Adrenal gland (tissue), 12 donors: ENCODE data around the gene CDYL2. TPM values are rescaled to one million over a fixed set of nuclear protein-coding genes. Genes with fewer than 3 reads are reported as not detected.

Source experiments
- DNase-seq, 7 donors: peaks; one replicate each; pipeline ENCODE4 v3.0.0-alpha.2; 2019 to 2020
- H3K27ac ChIP-seq, 5 donors: fragments of 200-600 bp; sonication (generic) in 4 of 5; 1 replicate in 3 of 5; 2 replicates in 2 of 5; pipeline versions ENCODE4 v1.5.1 to v1.8.0; 2016 to 2020; ENCODE audit warnings: mild to moderate bottlenecking in 1 of 5
- H3K27me3 ChIP-seq: fragments of 200-600 bp; 2 replicates; pipeline ENCODE4 v1.8.0; 2021
- H3K36me3 ChIP-seq, 2 donors: fragments of 200-600 bp; replicated peaks in 1 of 2; 1 replicate in 1 of 2; 2 replicates in 1 of 2; pipeline versions ENCODE4 v1.5.1 to v1.8.0; 2018 to 2022
- H3K4me1 ChIP-seq, 2 donors: fragments of 200-600 bp; replicated peaks in 1 of 2; 1 replicate in 1 of 2; 2 replicates in 1 of 2; pipeline versions ENCODE4 v1.5.1 to v1.8.0; 2018 to 2021
- H3K4me3 ChIP-seq, 4 donors: fragments of 200-600 bp; sonication (generic) in 3 of 4; one replicate each; pipeline ENCODE4 v1.5.1; 2016 to 2018
- H3K9me3 ChIP-seq, 3 donors: fragments of 200-600 bp; sonication (generic) in 1 of 3; replicated peaks in 1 of 3; 1 replicate in 2 of 3; 2 replicates in 1 of 3; pipeline versions ENCODE4 v1.5.1 to v1.8.0; 2016 to 2021
- POLR2A ChIP-seq, 2 donors: fragments of 450-650 bp; IDR thresholded peaks; one replicate each; pipeline ENCODE4 v1.6.1; 2017; ENCODE audit warnings: antibody characterized with exemption in 2 of 2, mild to moderate bottlenecking in 2 of 2, moderate library complexity in 1 of 2
- WGBS, 4 donors: extraction: QIAGEN DNeasy Blood & Tissue Kit in 2 of 4; methylation state at CpG; one replicate each; pipeline versions ENCODE4 v1.1.5 to v1.1.7; 2013 to 2017; 5-methylcytosine and 5-hydroxymethylcytosine counted together
- intact Hi-C, 2 donors: fragments of 100-400 bp; cut with DNase I; formaldehyde crosslinking; loops; one replicate each; pipeline versions ENCODE4 v1.14.1 to v1.15.0; 2022 to 2023
- polyA plus RNA-seq, 3 donors: library from polyadenylated mRNA; stranded (reverse); fragments of 200-250 nt in 2 of 3; fragments of 350-450 nt in 1 of 3; fragmentation: Illumina TruSeq in 1 of 3; extraction: RNeasy Lipid Tissue Mini Kit (QIAGEN cat#74804) in 1 of 3; gene quantifications; one replicate each; pipeline ENCODE4 v1.2.3, GENCODE V29; 2013 to 2014
- total RNA-seq, 9 donors: library from RNA; depleted of rRNA in 4 of 9; stranded (reverse); fragments of >200 nt in 4 of 9; fragments of 120-200 nt in 1 of 9; fragmentation: NEBNext Ultra II Directional in 1 of 9; extraction: Animal tissue kit (Norgen Biotek cat#: 25700) in 1 of 9; gene quantifications; one replicate each; pipeline versions ENCODE4 v1.1.0 to v1.2.4, GENCODE V29; 2013 to 2023
- TF ChIP-seq, protein P1 (sequence below), 6 experiments: fragments of 450-650 bp in 4 of 6; fragments of 200-600 bp in 2 of 6; sonication (generic) in 1 of 6; IDR thresholded peaks; 1 replicate in 5 of 6; 2 replicates in 1 of 6; pipeline versions ENCODE4 v1.5.1 to v1.8.0; 2016 to 2021; ENCODE audit warnings: antibody characterized with exemption in 6 of 6, mild to moderate bottlenecking in 2 of 6, moderate library complexity in 1 of 6
- donor health status: healthy with polysubstance abuse.
- donor health status: Bipolar disorder and iron deficiency.
- donor health status: DM: yes; HTN: yes; CAD: no.
- donor health status: DM: no; HTN: no; CAD: no.
- donor health status: DM: no; HTN: no; CAD: no.
- donor health status: DM: yes; HTN: yes; CAD: no.

The CDYL2 gene
- total and polyA plus RNA-seq, 12 donors, result 0.61 to 14.0 (median 7.6) TPM

DNA sequence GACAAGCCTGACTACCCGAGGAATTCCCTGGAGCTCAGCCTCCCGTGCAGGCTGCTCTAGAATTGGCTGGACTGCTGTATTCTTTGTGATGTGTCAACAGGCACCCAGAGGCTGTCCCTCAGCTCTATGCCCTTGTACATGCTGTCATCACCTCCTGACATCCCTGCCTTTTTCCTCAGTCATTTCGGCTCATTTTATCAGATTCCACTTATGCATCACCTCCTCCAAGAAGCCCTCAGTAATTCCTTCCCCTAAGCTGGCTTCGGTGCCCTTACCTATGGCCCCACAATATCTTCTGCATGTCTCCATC, 137.2 kb downstream of the CDYL2 start:
- intact Hi-C loops, result no loop called here
- DNase-seq, result no peak
- H3K4me3 ChIP-seq, result no peak overlapping the region
- no peaks in the 10 kb centered on the region for H3K9me3 ChIP-seq
- no peak for TF ChIP-seq POLR2A (IDR thresholded peaks at IDR 0.05)
- TF ChIP-seq, protein P1, sequence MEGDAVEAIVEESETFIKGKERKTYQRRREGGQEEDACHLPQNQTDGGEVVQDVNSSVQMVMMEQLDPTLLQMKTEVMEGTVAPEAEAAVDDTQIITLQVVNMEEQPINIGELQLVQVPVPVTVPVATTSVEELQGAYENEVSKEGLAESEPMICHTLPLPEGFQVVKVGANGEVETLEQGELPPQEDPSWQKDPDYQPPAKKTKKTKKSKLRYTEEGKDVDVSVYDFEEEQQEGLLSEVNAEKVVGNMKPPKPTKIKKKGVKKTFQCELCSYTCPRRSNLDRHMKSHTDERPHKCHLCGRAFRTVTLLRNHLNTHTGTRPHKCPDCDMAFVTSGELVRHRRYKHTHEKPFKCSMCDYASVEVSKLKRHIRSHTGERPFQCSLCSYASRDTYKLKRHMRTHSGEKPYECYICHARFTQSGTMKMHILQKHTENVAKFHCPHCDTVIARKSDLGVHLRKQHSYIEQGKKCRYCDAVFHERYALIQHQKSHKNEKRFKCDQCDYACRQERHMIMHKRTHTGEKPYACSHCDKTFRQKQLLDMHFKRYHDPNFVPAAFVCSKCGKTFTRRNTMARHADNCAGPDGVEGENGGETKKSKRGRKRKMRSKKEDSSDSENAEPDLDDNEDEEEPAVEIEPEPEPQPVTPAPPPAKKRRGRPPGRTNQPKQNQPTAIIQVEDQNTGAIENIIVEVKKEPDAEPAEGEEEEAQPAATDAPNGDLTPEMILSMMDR (IDR thresholded peaks at IDR 0.05), result no peak
- H3K4me1 ChIP-seq, result no peaks in the 10 kb centered on the region
- 63 to 79% (median 74%) methylated on average over 3 to 4 of the region's 4 CpGs for WGBS, 4 donors
- H3K27ac ChIP-seq, result no peak overlapping the region
- no peaks in the 10 kb centered on the region for H3K36me3 ChIP-seq
- no peaks in the 10 kb centered on the region for H3K27me3 ChIP-seq

- Histone ChIP-seq H3K9me3 (no peaks in the 10 kb centered on the region), H3K4me3 (no peak overlapping the region), H3K27me3 (no peaks in the 10 kb centered on the region), H3K27ac (no peak overlapping the region), H3K36me3 (no peaks in the 10 kb centered on the region), H3K4me1 (no peaks in the 10 kb centered on the region)
- DNase-seq, result no peak
- TF ChIP-seq, protein P1 (IDR thresholded peaks at IDR 0.05), result no peak
- TF ChIP-seq POLR2A (IDR thresholded peaks at IDR 0.05), result no peak
- intact Hi-C loops, result no loop called here
- WGBS, 4 donors, result 75 to 79% (median 77%) methylated on average over 15 of the region's 15 CpGs
These were observed 137.8 kb downstream of the CDYL2 start for GRCh38 chr16:80666378-80667250.

- no peak for DNase-seq
- 88 to 94% (median 93%) methylated on average over 4 of the region's 4 CpGs for WGBS, 4 donors
- no peaks in the 10 kb centered on the region for H3K4me1 ChIP-seq
- H3K27me3 ChIP-seq, result no peaks in the 10 kb centered on the region
- no peaks in the 10 kb centered on the region for H3K9me3 ChIP-seq
- TF ChIP-seq, protein P1 (IDR thresholded peaks at IDR 0.05), result no peak
- TF ChIP-seq POLR2A (IDR thresholded peaks at IDR 0.05), result no peak
- no peaks in the 10 kb centered on the region for H3K36me3 ChIP-seq
- H3K4me3 ChIP-seq, result no peak overlapping the region
- no peak overlapping the region for H3K27ac ChIP-seq
- intact Hi-C loops, result no loop called here
These were observed 139.0 kb downstream of the CDYL2 start for GRCh38 chr16:80665356-80665755.

GRCh38 chr16:80664786-80665185, 139.6 kb downstream of the CDYL2 start:
- 56 to 70% (median 68%) methylated on average over 2 of the region's 2 CpGs for WGBS, 4 donors
- Histone ChIP-seq H3K9me3 (peaks cover 0 to 1% (median 0%) of the 10 kb centered on the region in 3 donors), H3K4me1 (no peaks in the 10 kb centered on the region), H3K27me3 (no peaks in the 10 kb centered on the region), H3K4me3 (no peak overlapping the region), H3K27ac (no peak overlapping the region), H3K36me3 (no peaks in the 10 kb centered on the region)
- intact Hi-C loops, result no loop called here
- no peak for DNase-seq
- TF ChIP-seq, protein P1 (IDR thresholded peaks at IDR 0.05), result no peak
- TF ChIP-seq POLR2A (IDR thresholded peaks at IDR 0.05), result no peak
